Fibroblast of the conjunctiva (primary cell): ENCODE results near the gene ITGA5.

Experiments used
- DNase-seq: peaks from one replicate; pipeline ENCODE4 v3.0.0-alpha.2; 2010; ENCODE audit warnings: low read depth

Gene ITGA5

DNA sequence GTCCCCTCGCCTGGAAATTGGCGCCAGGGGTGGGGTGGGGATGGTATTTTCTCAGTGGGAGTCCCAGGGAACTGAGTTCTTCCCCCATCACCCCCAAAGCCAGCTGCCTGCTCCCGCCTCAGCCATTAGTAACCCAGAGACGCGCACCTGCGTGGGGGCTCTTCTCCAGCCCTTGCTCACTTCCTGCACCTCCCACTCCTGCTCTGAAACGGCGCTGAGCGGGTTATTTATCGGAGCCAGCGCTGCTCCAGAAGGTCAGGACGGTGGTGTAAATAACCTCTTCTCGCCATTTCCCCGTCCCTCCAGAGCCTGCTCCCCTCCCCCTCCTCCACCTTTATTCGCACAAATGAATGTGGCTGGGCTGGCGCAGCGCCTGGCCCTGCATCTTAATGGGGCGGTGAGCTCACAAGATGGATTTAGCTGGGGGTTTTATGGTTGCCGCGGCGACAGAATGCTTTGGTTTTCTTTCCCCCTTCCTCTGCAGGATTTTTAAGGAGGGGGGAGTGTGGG, 67.0 kb downstream of the ITGA5 start:
- no peak for DNase-seq

- DNase-seq, result no peak
These were observed 67.7 kb downstream of the ITGA5 start for GRCh38 chr12:54351341-54351740.

- no peak for DNase-seq
These were observed 68.3 kb downstream of the ITGA5 start for GRCh38 chr12:54350743-54351142.

DNA sequence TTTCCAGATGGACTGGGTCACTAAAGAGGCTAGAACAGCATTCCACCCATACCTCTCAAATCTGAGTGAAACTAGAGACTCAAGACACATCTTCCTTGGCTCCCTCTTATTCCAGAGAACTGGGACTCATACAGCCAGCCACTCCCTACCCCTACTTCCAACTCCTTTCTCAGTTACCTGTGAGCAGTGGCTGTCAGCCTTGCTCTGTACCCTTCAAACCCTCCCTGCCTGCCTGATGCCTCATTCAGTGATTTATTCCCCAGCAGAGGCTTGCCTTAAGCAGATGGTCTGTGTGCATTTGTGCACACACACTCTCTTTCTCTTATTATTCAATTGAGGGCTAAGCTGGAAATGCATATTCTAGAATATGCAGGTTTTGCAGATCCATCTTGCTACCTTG, 69.4 kb downstream of the ITGA5 start:
- no peak for DNase-seq

GRCh38 chr12:54349036-54349435, 70.0 kb downstream of the ITGA5 start:
- no peak for DNase-seq
